HG03139 (cell line): ENCODE data around the gene IRX4.
"Not testable (repeated sequence)": the region's sequence is repeated elsewhere in the genome, so short reads cannot be mapped to it uniquely, and the experiment has no call there.

Source experiments
- ATAC-seq: cut with Tn5 transposase; IDR thresholded peaks from one replicate; pipeline ENCODE4 v1.9.1; 2021; ENCODE audit not compliant: unreplicated experiment

The IRX4 gene

GRCh38 chr5:1860949-1861348 lies 21.8 kb downstream of the IRX4 start:
- no peak for ATAC-seq

GRCh38 chr5:1860021-1860610 lies 22.6 kb downstream of the IRX4 start:
- ATAC-seq = no peak

GRCh38 chr5:1859099-1859498 lies 23.6 kb downstream of the IRX4 start:
- ATAC-seq = no peak

GRCh38 chr5:1858436-1858835 lies 24.3 kb downstream of the IRX4 start:
- no peak for ATAC-seq

- no peak for ATAC-seq
These were observed 25.5 kb downstream of the IRX4 start for GRCh38 chr5:1857256-1857600.

GRCh38 chr5:1856596-1857255 lies 26.0 kb downstream of the IRX4 start:
- no peak for ATAC-seq

GRCh38 chr5:1855596-1855995 lies 27.1 kb downstream of the IRX4 start:
- ATAC-seq = no peak

GRCh38 chr5:1855075-1855474 lies 27.6 kb downstream of the IRX4 start:
- no peak for ATAC-seq

- no peak for ATAC-seq
These were observed 29.2 kb downstream of the IRX4 start for GRCh38 chr5:1853531-1853930.

GRCh38 chr5:1852324-1852947 lies 30.3 kb downstream of the IRX4 start:
- ATAC-seq = no peak

- no peak for ATAC-seq
These were observed 31.3 kb downstream of the IRX4 start for GRCh38 chr5:1851290-1851934.

GRCh38 chr5:1850324-1851154 lies 32.2 kb downstream of the IRX4 start:
- ATAC-seq = no peak

GRCh38 chr5:1847611-1848010 lies 35.1 kb downstream of the IRX4 start:
- no peak for ATAC-seq

GRCh38 chr5:1847056-1847455 lies 35.7 kb downstream of the IRX4 start:
- no peak for ATAC-seq

- no peak for ATAC-seq
These were observed 36.1 kb downstream of the IRX4 start for GRCh38 chr5:1846583-1846982.

- no peak for ATAC-seq
These were observed 37.0 kb downstream of the IRX4 start for GRCh38 chr5:1845696-1846095.

GRCh38 chr5:1844708-1845436 lies 37.9 kb downstream of the IRX4 start:
- ATAC-seq = no peak

- ATAC-seq = not testable (repeated sequence)
These were observed 39.0 kb downstream of the IRX4 start for GRCh38 chr5:1843761-1844160.

GRCh38 chr5:1842004-1842819 lies 40.5 kb downstream of the IRX4 start:
- ATAC-seq = no peak
